Neural cell (in vitro differentiated cells): ENCODE measurements around the gene SURF2. TPM values are rescaled to one million over a fixed set of nuclear protein-coding genes. Genes with fewer than 3 reads are reported as not detected.

Experiments used
- H2AFZ ChIP-seq: fragments of 200-600, 300-800 bp; sonication (generic), shearing (Covaris generic); 2 replicates; pipeline ENCODE4 v1.6.0; 2014; ENCODE audit warnings: low read depth, mild to moderate bottlenecking, antibody characterized with exemption, low read length, moderate library complexity
- H3F3A ChIP-seq: fragments of 200-600 bp; shearing (Covaris generic); 2 replicates; pipeline ENCODE4 v1.6.1; 2016; ENCODE audit warnings: mild to moderate bottlenecking, moderate library complexity, mixed read lengths, antibody characterized with exemption, low read length; ENCODE audit not compliant: insufficient read depth, poor library complexity, severe bottlenecking
- H3K27ac ChIP-seq: fragments of 200-600, 300-800 bp; sonication (generic), shearing (Covaris generic); 2 replicates; pipeline ENCODE4 v1.5.1; 2014; ENCODE audit warnings: mild to moderate bottlenecking, low read length, moderate library complexity
- H3K27me3 ChIP-seq: fragments of 300-800, 200-600 bp; sonication (generic), shearing (Covaris generic); 2 replicates; pipeline ENCODE4 v1.6.0; 2014; ENCODE audit warnings: mild to moderate bottlenecking, low read depth, low read length, moderate library complexity; ENCODE audit not compliant: insufficient read depth
- H3K36me3 ChIP-seq: fragments of 300-800, 200-600 bp; sonication (generic), shearing (Covaris generic); 2 replicates; pipeline ENCODE4 v1.5.1; 2014; ENCODE audit warnings: mild to moderate bottlenecking, antibody characterized with exemption, low read length, moderate library complexity; ENCODE audit not compliant: insufficient read depth
- H3K4me2 ChIP-seq: fragments of 300-800, 200-600 bp; sonication (generic), shearing (Covaris generic); 2 replicates; pipeline ENCODE4 v1.6.0; 2014; ENCODE audit warnings: mild to moderate bottlenecking, low read length
- H3K4me3 ChIP-seq: fragments of 300-800, 200-600 bp; sonication (generic), shearing (Covaris generic); 2 replicates; pipeline ENCODE4 v1.5.1; 2014; ENCODE audit warnings: mild to moderate bottlenecking, low read length, moderate library complexity
- H3K79me2 ChIP-seq: fragments of 200-600 bp; shearing (Covaris generic); replicated peaks from 2 replicates; pipeline ENCODE4 v1.6.0; 2014; ENCODE audit warnings: mild to moderate bottlenecking, low read length, moderate library complexity; ENCODE audit not compliant: insufficient read depth
- H3K9ac ChIP-seq: fragments of 300-800, 200-600 bp; sonication (generic), shearing (Covaris generic); 2 replicates; pipeline ENCODE4 v1.6.1; 2016; ENCODE audit warnings: mild to moderate bottlenecking, low read length, mixed read lengths
- H3K9me2 ChIP-seq: fragments of 200-600 bp; shearing (Covaris generic); 2 replicates; pipeline ENCODE4 v1.6.1; 2016; ENCODE audit warnings: mild to moderate bottlenecking, low read length, mixed read lengths; ENCODE audit not compliant: insufficient read depth
- H3K9me3 ChIP-seq: fragments of 200-600, 300-800 bp; sonication (generic), shearing (Covaris generic); 2 replicates; pipeline ENCODE4 v1.6.1; 2016; ENCODE audit warnings: mild to moderate bottlenecking, mixed run types, low read length, moderate library complexity, mixed read lengths
- H4K20me1 ChIP-seq: fragments of 200-600 bp; shearing (Covaris generic); 2 replicates; pipeline ENCODE4 v1.6.1; 2016; ENCODE audit warnings: mild to moderate bottlenecking, mixed run types; ENCODE audit not compliant: insufficient read depth
- CTCF ChIP-seq: fragments of 450-650 bp; IDR thresholded peaks from 2 replicates; pipeline ENCODE4 v1.5.1; 2014; ENCODE audit warnings: antibody characterized with exemption, mild to moderate bottlenecking, moderate library complexity; ENCODE audit not compliant: poor library complexity, severe bottlenecking
- EP300 ChIP-seq: fragments of 450-650 bp; conservative IDR thresholded peaks from 2 replicates; pipeline ENCODE4 v1.6.1; 2014; ENCODE audit warnings: antibody characterized with exemption, mild to moderate bottlenecking, moderate library complexity; ENCODE audit not compliant: poor library complexity, severe bottlenecking
- EZH2 ChIP-seq: fragments of 200-600, 300-800 bp; shearing (Covaris generic), sonication (generic); IDR thresholded peaks from 2 replicates; pipeline ENCODE4 v1.6.1; 2014; ENCODE audit warnings: antibody characterized with exemption, low read length, borderline replicate concordance, mild to moderate bottlenecking; ENCODE audit not compliant: insufficient read depth, poor library complexity, severe bottlenecking
- MXI1 ChIP-seq: fragments of 450-650 bp; conservative IDR thresholded peaks from 2 replicates; pipeline ENCODE4 v1.6.1; 2014; ENCODE audit warnings: antibody characterized with exemption, mild to moderate bottlenecking; ENCODE audit not compliant: poor library complexity, severe bottlenecking
- POLR2AphosphoS5 ChIP-seq: IDR thresholded peaks from 2 replicates; pipeline ENCODE4 v1.6.1; 2012
- RAD21 ChIP-seq: fragments of 450-650 bp; conservative IDR thresholded peaks from 2 replicates; pipeline ENCODE4 v1.6.1; 2014; ENCODE audit warnings: antibody characterized with exemption, mild to moderate bottlenecking, moderate library complexity
- REST ChIP-seq: IDR thresholded peaks from 2 replicates; pipeline ENCODE4 v1.6.1; 2012; ENCODE audit warnings: borderline replicate concordance
- SMC3 ChIP-seq: fragments of 450-650 bp; conservative IDR thresholded peaks from 2 replicates; pipeline ENCODE4 v1.6.1; 2014; ENCODE audit warnings: antibody characterized with exemption, mild to moderate bottlenecking, moderate library complexity; ENCODE audit not compliant: poor library complexity
- TAF1 ChIP-seq: IDR thresholded peaks from 2 replicates; pipeline ENCODE4 v1.6.1; 2012; ENCODE audit warnings: low read depth
- polyA plus RNA-seq: library from polyadenylated mRNA; depleted of rRNA; stranded (reverse); fragments of >200 nt; gene quantifications from 2 replicates; pipeline ENCODE4 v1.2.3, GENCODE V29; 2014

The SURF2 gene
- polyA plus RNA-seq, 1 donor from 2014 or later, result 36.4 TPM

- Histone ChIP-seq H3K4me3 (no peak overlapping the region), H3K27me3 (no peaks in the 10 kb centered on the region), H2AFZ (no peak overlapping the region), H3K79me2 (peaks cover 10% of the 10 kb centered on the region), H4K20me1 (no peaks in the 10 kb centered on the region), H3K9ac (no peak overlapping the region), H3K9me2 (no peaks in the 10 kb centered on the region), H3F3A (no peaks in the 10 kb centered on the region), H3K36me3 (no peaks in the 10 kb centered on the region), H3K9me3 (no peaks in the 10 kb centered on the region), H3K4me2 (no peak overlapping the region), H3K27ac (no peak overlapping the region)
- TF ChIP-seq REST (no peak), EP300 (no peak), TAF1 (no peak), SMC3 (no peak), MXI1 (no peak), CTCF (no peak), EZH2 (no peak)
These were observed 14.3 kb upstream of the SURF2 start for GRCh38 chr9:133342069-133342406.

GRCh38 chr9:133342570-133342969, 13.8 kb upstream of the SURF2 start:
- H3K36me3 ChIP-seq, result no peaks in the 10 kb centered on the region
- no peaks in the 10 kb centered on the region for H3K9me3 ChIP-seq
- TF ChIP-seq REST (no peak), EP300 (no peak), RAD21 (no peak), POLR2AphosphoS5 (no peak), TAF1 (no peak), SMC3 (no peak), EZH2 (no peak)
- H3F3A ChIP-seq, result no peaks in the 10 kb centered on the region
- H4K20me1 ChIP-seq, result no peaks in the 10 kb centered on the region
- H3K9me2 ChIP-seq, result no peaks in the 10 kb centered on the region
- no peaks in the 10 kb centered on the region for H3K27me3 ChIP-seq
- H3K27ac ChIP-seq, result no peak overlapping the region
- peaks cover 10% of the 10 kb centered on the region for H3K79me2 ChIP-seq
- no peak overlapping the region for H2AFZ ChIP-seq
- H3K9ac ChIP-seq, result no peak overlapping the region
- H3K4me3 ChIP-seq, result no peak overlapping the region
- H3K4me2 ChIP-seq, result no peak overlapping the region
